Psoas muscle (tissue), 8 donors: Measurements from ENCODE around the gene IBA57. TPM values are rescaled to one million over a fixed set of nuclear protein-coding genes. Genes with fewer than 3 reads are reported as not detected.

Experiments
- ATAC-seq, 4 donors: fragments of 200-7000 bp; cut with Tn5 transposase; one replicate each; pipeline ENCODE4 v1.9.1; 2020; ENCODE audit warnings: moderate library complexity in 3 of 4, mild to moderate bottlenecking in 2 of 4
- DNase-seq, 2 donors: peaks; one replicate each; pipeline ENCODE4 v3.0.0-alpha.2; 2020
- H3K27ac ChIP-seq: fragments of 200-600 bp; one replicate; pipeline ENCODE4 v1.8.0; 2022
- H3K27me3 ChIP-seq, 3 donors: fragments of 200-600 bp in 1 of 3; one replicate each; pipeline versions ENCODE4 v1.6.1 to v1.8.0; 2013 to 2022; ENCODE audit warnings: low read length in 2 of 3, mild to moderate bottlenecking in 2 of 3, moderate library complexity in 1 of 3; ENCODE audit not compliant: insufficient read depth in 3 of 3
- H3K36me3 ChIP-seq, 2 donors: fragments of 200-600 bp in 1 of 2; one replicate each; pipeline versions ENCODE4 v1.6.1 to v1.8.0; 2013 to 2022; ENCODE audit warnings: low read depth in 1 of 2, mild to moderate bottlenecking in 1 of 2, moderate library complexity in 1 of 2; ENCODE audit not compliant: insufficient read depth in 1 of 2
- H3K4me1 ChIP-seq: fragments of 200-600 bp; one replicate; pipeline ENCODE4 v1.8.0; 2022
- H3K4me3 ChIP-seq: fragments of 200-600 bp; one replicate; pipeline ENCODE4 v1.8.0; 2022; ENCODE audit warnings: mild to moderate bottlenecking
- H3K9me3 ChIP-seq: fragments of 200-600 bp; one replicate; pipeline ENCODE4 v1.8.0; 2022
- WGBS, 3 donors: extraction: QIAGEN DNeasy Blood & Tissue Kit; methylation state at CpG; one replicate each; pipeline versions ENCODE4 v1.1.6 to v1.1.7; 2013; 5-methylcytosine and 5-hydroxymethylcytosine counted together
- intact Hi-C, 2 donors: fragments of 100-400 bp; cut with DNase I; formaldehyde crosslinking; loops; one replicate each; pipeline versions ENCODE4 v1.11.0 to v1.14.2; 2022
- polyA plus RNA-seq, 3 donors: library from polyadenylated mRNA; stranded (reverse); fragments of 200-250 nt; gene quantifications; one replicate each; pipeline ENCODE4 v1.2.3, GENCODE V29; 2013
- total RNA-seq, 4 donors: library from RNA; stranded (reverse); fragmentation: NEBNext Ultra II Directional in 2 of 4; extraction: Animal tissue kit (Norgen Biotek cat#: 25700) in 2 of 4; gene quantifications; one replicate each; pipeline versions ENCODE4 v1.2.1 to v1.2.4, GENCODE V29; 2021 to 2023
- TF ChIP-seq, protein P1 (sequence below): fragments of 200-600 bp; IDR thresholded peaks from one replicate; pipeline ENCODE4 v1.8.0; 2022; ENCODE audit warnings: antibody characterized with exemption
- donor health status: healthy with polysubstance abuse.
- donor health status: DM: no; HTN: no; CAD: no; lungs with moderate emphysema.
- donor health status: Bipolar disorder and iron deficiency.
- donor health status: healthy.
- donor health status: DM: yes; HTN: yes; CAD: no.
- donor health status: DM: no; HTN: no; CAD: no.
- donor health status: DM: no; HTN: no; CAD: no.
- donor health status: DM: yes; HTN: yes; CAD: no.

The IBA57 gene
- total and polyA plus RNA-seq, 7 donors, result 7.7 to 26.2 (median 15.1) TPM

DNA sequence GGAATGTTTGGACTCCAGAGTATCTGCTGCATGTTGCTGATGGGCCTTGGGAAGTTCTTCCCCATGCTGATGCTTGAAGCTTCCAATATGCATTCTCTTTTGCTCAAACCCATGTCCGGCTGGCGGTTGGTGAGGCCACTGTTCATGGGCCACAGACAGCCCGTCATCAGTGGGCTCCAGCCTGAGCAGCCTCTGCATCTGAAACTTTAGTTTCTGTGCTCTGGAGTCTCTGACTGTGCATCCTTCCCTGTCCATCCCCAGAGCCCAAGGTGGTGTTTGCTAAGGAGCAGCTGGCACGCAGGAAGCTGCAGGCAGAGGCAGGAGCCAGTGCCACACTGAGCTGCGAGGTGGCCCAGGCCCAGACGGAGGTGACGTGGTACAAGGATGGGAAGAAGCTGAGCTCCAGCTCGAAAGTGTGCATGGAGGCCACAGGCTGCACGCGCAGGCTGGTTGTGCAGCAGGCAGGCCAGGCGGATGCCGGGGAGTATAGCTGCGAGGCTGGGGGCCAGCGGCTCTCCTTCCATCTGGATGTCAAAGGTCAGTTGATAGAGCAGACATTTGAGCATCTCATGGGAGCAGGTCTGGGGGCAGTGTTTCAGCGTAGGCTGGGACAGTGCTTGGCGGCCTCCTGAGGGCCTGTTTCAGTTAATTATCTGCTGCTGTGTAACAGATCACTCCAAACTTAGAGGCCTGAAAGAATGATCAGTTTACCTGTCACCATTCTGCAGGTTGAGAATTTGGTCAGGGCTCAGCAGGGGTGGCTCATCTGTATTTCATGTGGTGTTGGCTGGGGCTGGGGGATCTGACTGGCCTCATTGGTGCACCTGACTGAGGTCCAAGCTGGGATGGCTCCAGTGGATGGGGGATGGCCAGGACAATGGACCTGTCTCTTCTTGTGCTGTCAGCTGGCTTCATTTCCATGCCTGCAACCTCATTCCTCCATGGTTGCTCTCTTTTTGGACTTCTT lies 58.9 kb downstream of the IBA57 start:
- Histone ChIP-seq H3K36me3 (peaks cover 8 to 100% of the 10 kb centered on the region in 2 donors), H3K27ac (peak overlapping the region; percentile 77), H3K27me3 (no peaks in the 10 kb centered on the region), H3K9me3 (no peaks in the 10 kb centered on the region), H3K4me1 (peaks cover 90% of the 10 kb centered on the region), H3K4me3 (peak overlapping the region; percentile 11)
- TF ChIP-seq, protein P1, sequence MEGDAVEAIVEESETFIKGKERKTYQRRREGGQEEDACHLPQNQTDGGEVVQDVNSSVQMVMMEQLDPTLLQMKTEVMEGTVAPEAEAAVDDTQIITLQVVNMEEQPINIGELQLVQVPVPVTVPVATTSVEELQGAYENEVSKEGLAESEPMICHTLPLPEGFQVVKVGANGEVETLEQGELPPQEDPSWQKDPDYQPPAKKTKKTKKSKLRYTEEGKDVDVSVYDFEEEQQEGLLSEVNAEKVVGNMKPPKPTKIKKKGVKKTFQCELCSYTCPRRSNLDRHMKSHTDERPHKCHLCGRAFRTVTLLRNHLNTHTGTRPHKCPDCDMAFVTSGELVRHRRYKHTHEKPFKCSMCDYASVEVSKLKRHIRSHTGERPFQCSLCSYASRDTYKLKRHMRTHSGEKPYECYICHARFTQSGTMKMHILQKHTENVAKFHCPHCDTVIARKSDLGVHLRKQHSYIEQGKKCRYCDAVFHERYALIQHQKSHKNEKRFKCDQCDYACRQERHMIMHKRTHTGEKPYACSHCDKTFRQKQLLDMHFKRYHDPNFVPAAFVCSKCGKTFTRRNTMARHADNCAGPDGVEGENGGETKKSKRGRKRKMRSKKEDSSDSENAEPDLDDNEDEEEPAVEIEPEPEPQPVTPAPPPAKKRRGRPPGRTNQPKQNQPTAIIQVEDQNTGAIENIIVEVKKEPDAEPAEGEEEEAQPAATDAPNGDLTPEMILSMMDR, result no peak
- 77 to 82% (median 78%) methylated on average over 16 of the region's 16 CpGs for WGBS, 3 donors
- intact Hi-C loops, result no loop called here
- ATAC-seq, result peak in 1 of 4 donors; percentile 7
- DNase-seq, result no peak

DNA sequence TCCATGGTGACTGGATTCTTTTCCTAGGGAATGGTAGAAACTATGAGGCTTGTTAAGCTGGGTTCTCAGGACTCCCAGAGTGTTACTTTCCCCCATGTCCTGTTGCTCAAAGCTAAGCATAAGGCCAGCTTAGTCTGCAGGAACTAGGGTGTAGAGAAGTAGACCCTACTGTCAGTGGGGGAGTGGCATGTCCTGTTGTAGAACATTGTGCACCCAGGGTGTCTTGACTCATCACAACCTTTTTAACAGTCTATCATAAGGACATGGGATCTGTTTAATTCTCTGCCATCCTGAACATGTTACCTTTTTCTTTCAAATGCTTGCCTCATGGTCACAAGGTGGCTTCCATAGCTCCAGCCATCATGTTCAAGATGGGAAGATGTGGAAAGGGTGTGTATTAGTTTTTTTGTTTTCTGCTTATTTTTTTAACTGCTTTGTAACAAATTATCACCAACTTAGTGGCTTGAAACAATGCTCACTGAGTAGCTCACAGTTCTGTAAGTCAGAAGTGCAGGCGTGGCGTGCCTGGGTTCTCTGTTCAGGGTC lies 59.6 kb downstream of the IBA57 start:
- 1 to 93% (median 54%) methylated on average over 2 of the region's 2 CpGs for WGBS, 3 donors
- Histone ChIP-seq H3K36me3 (peaks cover 3 to 100% of the 10 kb centered on the region in 2 donors), H3K27me3 (no peaks in the 10 kb centered on the region), H3K4me1 (peaks cover 90% of the 10 kb centered on the region), H3K9me3 (no peaks in the 10 kb centered on the region), H3K27ac (peak overlapping the region; percentile 77), H3K4me3 (no peak overlapping the region)
- TF ChIP-seq, protein P1, result no peak
- DNase-seq (no peak), ATAC-seq (peak in 3 of 4 donors; percentile 18 to 56 (median 49))
- intact Hi-C loops, result no loop called here

- Histone ChIP-seq H3K4me1 (peaks cover 90% of the 10 kb centered on the region), H3K27me3 (no peaks in the 10 kb centered on the region), H3K9me3 (no peaks in the 10 kb centered on the region), H3K4me3 (no peak overlapping the region), H3K27ac (peak overlapping the region; percentile 77), H3K36me3 (peaks cover 4 to 100% of the 10 kb centered on the region in 2 donors)
- 17 to 41% (median 35%) methylated on average over 2 of the region's 2 CpGs for WGBS, 3 donors
- intact Hi-C loops, result no loop called here
- ATAC-seq (peak in 1 of 4 donors; percentile 3), DNase-seq (no peak)
- TF ChIP-seq, protein P1, result no peak
These were observed 60.1 kb downstream of the IBA57 start for GRCh38 chr1:228225740-228226139.

- peaks cover 4 to 99% of the 10 kb centered on the region in 2 donors for H3K36me3 ChIP-seq
These were observed 60.7 kb downstream of the IBA57 start for GRCh38 chr1:228226141-228226874.

More at GRCh38 chr1:228226141-228226874, 60.7 kb downstream of the IBA57 start:
- Histone ChIP-seq H3K4me3 (no peak overlapping the region), H3K27ac (peak overlapping the region; percentile 77), H3K27me3 (no peaks in the 10 kb centered on the region), H3K9me3 (no peaks in the 10 kb centered on the region), H3K4me1 (peaks cover 90% of the 10 kb centered on the region)
- TF ChIP-seq, protein P1, result no peak
- intact Hi-C loops, result no loop called here
- no peak for DNase-seq
- 63 to 76% (median 66%) methylated on average over 7 of the region's 7 CpGs for WGBS, 3 donors
- no peak for ATAC-seq
